ENCODE measurements around the gene SARNP. TPM values are rescaled to one million over a fixed set of nuclear protein-coding genes. Genes with fewer than 3 reads are reported as not detected.

Gene SARNP
- total RNA-seq, 4 donors from 2014 or later: 56.6 to 69.3 (median 64.0) TPM

DNA sequence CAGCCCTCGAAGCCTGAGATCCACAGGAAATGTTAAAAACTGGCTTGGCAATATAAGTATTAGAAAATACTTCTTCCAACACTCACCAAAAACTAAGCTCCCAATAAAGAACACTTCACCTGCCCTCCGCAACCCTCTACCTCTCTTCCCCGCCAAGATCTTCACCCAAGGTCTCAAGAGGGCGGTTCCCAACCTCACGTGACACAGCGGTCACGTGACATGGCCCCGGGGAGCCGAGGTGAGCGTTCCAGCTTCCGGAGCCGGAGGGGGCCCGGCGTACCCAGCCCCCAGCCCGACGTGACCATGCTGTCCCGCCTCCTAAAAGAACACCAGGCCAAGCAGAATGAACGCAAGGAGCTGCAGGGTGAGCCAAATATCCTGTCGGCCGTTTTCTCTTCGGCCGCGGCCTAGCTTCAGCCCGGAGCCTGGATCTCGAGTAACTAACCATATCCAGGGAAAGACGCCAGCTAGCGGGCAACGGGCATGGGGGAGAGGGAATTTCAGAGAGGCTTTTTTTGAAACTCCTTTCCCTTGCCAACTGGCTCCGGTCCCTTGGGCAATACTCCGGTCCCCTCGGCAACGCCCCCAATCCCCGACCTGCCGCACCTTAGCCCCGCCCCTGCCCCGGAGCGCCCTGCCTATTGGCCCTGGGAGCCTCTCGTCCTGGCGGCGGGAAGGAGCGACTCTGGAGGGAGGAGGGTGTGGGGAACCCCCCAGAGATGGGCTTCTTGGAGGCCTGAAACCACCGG lies 101.5 kb downstream of the SARNP start, which contains the start of gene BLOC1S1:
Gene BLOC1S1 (plus strand): TSS at position 214 of the 749 bp plus-strand sequence. CDS start 6 bp downstream, at position 220.
- TF ChIP-seq, protein P1, sequence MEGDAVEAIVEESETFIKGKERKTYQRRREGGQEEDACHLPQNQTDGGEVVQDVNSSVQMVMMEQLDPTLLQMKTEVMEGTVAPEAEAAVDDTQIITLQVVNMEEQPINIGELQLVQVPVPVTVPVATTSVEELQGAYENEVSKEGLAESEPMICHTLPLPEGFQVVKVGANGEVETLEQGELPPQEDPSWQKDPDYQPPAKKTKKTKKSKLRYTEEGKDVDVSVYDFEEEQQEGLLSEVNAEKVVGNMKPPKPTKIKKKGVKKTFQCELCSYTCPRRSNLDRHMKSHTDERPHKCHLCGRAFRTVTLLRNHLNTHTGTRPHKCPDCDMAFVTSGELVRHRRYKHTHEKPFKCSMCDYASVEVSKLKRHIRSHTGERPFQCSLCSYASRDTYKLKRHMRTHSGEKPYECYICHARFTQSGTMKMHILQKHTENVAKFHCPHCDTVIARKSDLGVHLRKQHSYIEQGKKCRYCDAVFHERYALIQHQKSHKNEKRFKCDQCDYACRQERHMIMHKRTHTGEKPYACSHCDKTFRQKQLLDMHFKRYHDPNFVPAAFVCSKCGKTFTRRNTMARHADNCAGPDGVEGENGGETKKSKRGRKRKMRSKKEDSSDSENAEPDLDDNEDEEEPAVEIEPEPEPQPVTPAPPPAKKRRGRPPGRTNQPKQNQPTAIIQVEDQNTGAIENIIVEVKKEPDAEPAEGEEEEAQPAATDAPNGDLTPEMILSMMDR (IDR thresholded peaks at IDR 0.05; ENCODE audit: low read depth): no peak

DNA sequence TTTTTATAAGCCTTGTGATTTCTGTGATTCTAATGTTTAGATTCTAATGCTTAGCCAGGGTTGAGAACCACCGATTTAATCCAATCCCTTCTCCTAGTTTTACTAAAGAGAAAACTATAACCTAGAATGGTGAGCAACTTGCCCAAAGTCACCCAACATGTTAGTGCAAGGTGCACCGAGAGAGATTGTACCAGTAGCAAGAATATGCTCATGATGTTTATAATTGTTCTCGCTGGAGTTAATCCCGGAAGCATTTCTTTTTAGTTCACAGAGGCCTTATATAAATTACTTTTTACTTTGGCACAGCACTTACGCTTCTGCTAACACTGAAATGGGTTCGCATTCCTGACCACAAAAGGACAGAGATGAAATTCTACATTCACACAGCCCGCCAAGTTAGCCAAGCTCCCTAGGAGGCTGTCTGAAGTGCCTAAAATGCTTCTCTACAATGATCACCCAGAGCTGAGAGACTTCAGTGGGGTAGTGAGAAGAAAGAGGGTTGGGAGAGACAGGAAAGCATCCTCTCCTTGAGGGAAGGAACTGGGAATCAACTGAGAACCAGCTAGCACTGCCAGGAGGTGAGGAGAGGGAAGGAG lies 102.3 kb downstream of the SARNP start:
- TF ChIP-seq, protein P1 (IDR thresholded peaks at IDR 0.05; ENCODE audit: low read depth): no peak

DNA sequence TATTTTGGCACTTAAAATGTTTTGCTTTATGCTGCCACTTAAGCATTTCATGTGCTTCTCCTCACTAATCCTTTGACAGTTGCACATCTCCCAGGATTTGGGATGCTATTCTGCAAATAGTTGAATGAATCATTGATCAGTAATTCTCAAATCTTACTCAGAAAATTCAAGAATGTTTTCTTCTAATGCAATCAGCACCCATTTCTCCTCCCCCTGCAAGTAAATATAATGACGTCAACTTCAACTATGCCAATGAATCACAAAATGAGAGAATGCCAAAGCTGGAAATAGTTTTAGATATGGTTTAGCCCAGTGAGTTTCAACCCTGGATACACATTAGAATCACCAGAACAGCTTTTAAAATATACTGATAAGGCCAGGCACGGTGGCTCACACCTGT lies 103.8 kb downstream of the SARNP start:
- TF ChIP-seq, protein P1 (IDR thresholded peaks at IDR 0.05; ENCODE audit: low read depth): no peak

DNA sequence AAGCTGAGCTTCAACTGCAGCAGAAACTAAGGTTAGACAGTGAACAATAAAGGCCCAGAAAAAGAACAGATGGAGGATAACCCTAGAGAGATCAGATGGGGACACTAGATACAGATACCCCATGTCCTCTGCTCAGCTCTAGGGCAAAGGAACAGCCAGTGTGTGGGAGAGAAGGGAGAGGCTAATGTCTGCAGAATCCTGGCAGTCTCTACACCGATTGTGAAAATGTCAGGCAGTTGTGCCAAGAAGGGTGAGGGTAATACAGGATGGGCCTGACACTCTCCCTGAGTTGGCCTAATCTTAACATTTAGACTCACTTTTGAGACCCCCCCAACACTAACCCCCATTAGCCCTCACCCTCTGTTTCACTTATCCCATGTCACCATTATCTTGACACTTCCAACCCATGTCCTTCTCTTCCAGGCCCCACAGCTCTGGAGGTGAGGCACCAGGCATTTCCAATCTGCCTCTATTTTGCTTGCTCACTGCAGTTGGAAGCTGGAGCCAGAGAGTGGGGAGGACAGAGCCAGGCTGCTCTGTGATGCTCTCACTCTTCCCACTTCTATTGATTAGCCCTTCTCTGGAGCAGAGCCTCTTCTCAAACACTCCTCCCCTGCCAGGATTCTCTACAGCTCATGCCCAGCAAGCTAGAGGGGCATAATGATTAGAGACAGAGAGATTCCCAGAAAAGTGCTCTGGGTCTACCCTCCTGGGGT lies 104.7 kb downstream of the SARNP start:
- TF ChIP-seq, protein P1 (IDR thresholded peaks at IDR 0.05; ENCODE audit: low read depth): no peak

DNA sequence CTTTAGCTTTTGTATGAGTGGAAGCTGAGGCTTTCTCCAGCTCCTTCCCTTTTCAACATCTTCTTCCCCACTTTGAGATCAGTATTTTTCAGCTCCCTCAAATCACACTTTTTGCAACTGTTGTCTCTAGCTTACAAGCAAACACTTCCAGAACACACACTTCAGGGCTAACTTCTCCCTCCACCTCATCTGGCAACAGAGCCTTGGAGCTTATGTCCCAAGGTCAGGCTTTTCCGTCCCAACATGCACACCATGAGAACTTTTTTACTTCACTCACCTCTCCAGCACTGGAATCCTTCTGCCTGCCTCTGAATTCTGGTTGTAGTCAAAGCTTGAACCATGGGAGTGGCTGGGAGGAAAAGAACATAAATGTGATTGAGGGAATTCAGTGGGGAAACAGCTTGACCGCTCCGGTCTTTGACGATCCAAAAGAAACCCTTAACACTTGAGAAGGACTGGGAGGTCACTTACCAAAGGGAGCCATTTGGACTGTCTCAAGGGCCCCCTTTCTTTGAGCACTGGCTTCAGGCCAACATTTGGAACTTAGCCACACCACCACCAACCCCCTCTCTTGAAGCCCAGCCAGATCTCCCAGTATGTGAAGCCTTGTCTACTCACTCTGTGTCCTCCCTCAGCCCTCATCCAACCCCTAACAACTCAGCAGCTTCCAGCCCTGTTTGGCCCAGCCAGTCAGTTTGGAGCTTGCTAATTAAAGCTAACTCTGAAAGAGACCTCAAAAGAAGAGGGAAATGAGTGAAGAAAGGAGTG lies 105.6 kb downstream of the SARNP start:
- TF ChIP-seq, protein P1 (IDR thresholded peaks at IDR 0.05; ENCODE audit: low read depth): no peak

- TF ChIP-seq, protein P1 (IDR thresholded peaks at IDR 0.05; ENCODE audit: low read depth): no peak
These were observed 108.8 kb downstream of the SARNP start for GRCh38 chr12:55708695-55709233.
